ENCODE data around the gene ACACA.

DNA sequence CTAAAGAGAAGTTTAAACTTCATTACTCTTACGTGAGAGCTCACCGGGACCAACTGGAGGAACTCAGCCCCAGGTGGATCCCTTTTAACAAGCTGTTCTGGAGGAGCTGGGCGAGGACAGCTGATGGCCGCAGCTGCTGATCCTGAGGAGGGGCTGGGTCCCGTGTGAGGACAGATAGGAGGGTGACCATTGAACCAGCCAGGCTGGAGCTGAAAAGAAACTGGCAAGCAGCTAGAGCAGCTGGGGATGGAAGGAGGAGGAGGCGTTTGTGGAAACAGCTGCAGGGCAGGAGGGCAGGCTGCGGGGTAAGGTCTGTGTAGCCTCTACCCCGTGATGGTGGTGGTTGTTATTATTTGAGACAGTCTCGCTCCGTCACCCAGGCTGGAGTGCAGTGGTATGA lies 338.4 kb downstream of the ACACA start:
- TF ChIP-seq POLR2A (IDR thresholded peaks at IDR 0.05) (no peak), EP300 (IDR thresholded peaks at IDR 0.05) (no peak)

All from ovary (tissue), 1 donor.